Astrocyte of the cerebellum (primary cell): Measurements from ENCODE around the gene SEPTIN2.

Source experiments
- DNase-seq: peaks from one replicate; pipeline ENCODE4 v3.0.0-alpha.2; 2011; ENCODE audit warnings: low read depth
- H3K4me3 ChIP-seq: 2 replicates; pipeline ENCODE4 v1.5.1; 2011; ENCODE audit warnings: mild to moderate bottlenecking, low read depth, low read length, moderate library complexity
- in situ Hi-C: cut with HindIII; loops from 2 replicates; pipeline ENCODE4 v1.10.0; 2017; ENCODE audit warnings: low sequenced_read_pairs
- TF ChIP-seq, protein P1 (sequence below): IDR thresholded peaks from 2 replicates; pipeline ENCODE4 v1.5.1; 2012; ENCODE audit warnings: low read length, low read depth, moderate library complexity, mild to moderate bottlenecking; ENCODE audit errors: missing control alignments

Gene SEPTIN2

DNA sequence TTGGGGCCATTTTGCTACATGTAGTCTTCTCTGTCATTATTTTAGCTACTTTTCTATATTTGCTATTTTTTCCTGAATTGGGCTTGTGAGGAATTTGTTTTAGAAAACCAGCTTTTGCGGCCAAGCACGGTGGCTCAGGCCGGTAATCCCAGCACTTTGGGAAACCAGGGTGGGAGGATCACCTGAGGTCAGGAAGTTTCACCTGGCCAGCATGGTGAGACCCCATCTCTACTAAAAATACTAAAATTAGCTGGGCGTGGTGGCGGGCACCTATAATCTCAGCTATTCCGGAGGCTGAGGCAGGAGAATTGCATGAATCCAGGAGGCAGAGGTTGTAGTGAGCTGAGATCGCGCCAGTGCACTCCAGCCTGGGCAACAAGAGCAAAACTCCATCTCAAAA, 4.7 kb downstream of the SEPTIN2 start:
- no peak for DNase-seq
- TF ChIP-seq, protein P1, sequence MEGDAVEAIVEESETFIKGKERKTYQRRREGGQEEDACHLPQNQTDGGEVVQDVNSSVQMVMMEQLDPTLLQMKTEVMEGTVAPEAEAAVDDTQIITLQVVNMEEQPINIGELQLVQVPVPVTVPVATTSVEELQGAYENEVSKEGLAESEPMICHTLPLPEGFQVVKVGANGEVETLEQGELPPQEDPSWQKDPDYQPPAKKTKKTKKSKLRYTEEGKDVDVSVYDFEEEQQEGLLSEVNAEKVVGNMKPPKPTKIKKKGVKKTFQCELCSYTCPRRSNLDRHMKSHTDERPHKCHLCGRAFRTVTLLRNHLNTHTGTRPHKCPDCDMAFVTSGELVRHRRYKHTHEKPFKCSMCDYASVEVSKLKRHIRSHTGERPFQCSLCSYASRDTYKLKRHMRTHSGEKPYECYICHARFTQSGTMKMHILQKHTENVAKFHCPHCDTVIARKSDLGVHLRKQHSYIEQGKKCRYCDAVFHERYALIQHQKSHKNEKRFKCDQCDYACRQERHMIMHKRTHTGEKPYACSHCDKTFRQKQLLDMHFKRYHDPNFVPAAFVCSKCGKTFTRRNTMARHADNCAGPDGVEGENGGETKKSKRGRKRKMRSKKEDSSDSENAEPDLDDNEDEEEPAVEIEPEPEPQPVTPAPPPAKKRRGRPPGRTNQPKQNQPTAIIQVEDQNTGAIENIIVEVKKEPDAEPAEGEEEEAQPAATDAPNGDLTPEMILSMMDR, result no peak
- in situ Hi-C loops, result no loop called here
- no peak overlapping the region for H3K4me3 ChIP-seq

DNA sequence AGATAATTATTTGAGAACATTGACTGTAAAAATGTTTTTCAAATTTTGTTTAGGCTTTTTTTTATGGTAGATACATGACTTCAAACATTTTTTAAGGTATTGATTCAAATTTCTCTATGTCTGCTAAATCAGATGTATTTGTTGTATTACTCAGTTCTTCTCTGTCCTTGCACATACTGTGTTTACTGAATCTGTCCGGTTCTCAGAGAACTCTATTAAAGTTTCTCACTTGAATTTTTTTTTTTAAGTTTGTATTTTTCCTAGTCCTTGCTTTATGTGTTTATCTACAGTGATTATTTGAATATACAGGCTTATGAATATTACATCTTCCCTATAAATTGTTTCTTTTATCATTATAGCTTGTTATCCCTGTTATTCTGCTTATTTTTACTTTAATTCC, 5.3 kb downstream of the SEPTIN2 start:
- in situ Hi-C loops, result no loop called here
- DNase-seq, result no peak
- TF ChIP-seq, protein P1, result no peak
- H3K4me3 ChIP-seq, result no peak overlapping the region

DNA sequence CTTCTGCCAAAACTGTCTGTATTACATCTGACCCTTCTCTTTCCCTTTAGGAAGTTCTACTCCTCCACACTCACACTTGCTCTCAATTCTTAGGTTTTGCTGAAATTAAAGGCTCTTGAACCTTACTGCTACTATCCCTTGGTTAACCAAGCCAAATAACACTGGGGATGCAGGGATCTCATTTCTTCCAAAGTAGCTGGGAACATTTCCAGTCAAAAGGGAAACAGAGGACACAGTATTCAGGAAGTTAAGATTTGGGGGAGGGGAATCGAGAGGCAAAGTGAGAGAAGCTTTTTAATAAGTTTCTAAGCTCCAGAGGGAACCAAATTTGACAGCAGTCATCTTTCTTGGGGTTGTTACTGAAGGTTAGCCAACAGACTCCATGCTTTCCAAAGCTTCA, 6.2 kb downstream of the SEPTIN2 start:
- no peak for DNase-seq
- TF ChIP-seq, protein P1, result no peak
- no peak overlapping the region for H3K4me3 ChIP-seq
- in situ Hi-C loops, result no loop called here

DNA sequence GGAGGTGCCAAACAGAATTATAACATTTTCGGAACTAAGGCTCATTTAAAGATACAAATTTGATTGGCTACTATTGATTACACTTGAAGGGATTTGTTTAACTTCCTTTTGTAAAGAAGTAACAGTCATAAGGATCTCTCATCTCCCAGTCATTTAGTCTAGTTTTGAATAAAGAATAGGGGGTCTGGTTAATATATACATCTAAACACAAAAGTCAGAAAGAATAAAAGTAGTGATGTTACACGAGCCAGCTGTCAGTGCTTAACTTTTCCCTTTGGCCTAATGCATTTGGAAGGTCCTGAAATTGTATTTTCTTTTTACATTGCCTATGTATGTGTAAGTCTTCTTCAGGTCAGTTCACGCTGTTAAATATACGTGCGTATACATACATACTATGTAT, 8.1 kb downstream of the SEPTIN2 start:
- in situ Hi-C loops, result no loop called here
- TF ChIP-seq, protein P1, result no peak

DNA sequence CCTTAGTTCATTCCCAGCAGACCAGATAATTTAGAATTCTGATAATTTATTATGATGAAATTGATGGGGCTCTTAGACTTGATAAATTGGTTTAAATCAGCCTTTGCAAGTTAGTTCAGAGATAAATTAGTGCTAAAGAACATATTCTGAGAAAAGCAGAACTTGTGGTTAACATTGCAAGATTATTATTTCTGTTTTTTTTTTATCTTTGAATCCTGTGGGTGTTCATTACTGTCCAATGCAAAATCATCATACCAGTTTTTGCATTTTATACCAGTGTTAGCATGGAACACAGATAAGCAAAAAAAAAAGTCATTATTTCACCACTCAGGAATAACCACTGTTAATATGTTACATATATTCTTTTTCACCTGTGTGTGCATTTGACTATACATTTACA, 9.1 kb downstream of the SEPTIN2 start:
- TF ChIP-seq, protein P1, result no peak
- no peak overlapping the region for H3K4me3 ChIP-seq
- DNase-seq, result no peak
- in situ Hi-C loops, result no loop called here

More for the DNA sequence above, 8.1 kb downstream of the SEPTIN2 start:
- no peak for DNase-seq
- H3K4me3 ChIP-seq, result no peak overlapping the region

DNA sequence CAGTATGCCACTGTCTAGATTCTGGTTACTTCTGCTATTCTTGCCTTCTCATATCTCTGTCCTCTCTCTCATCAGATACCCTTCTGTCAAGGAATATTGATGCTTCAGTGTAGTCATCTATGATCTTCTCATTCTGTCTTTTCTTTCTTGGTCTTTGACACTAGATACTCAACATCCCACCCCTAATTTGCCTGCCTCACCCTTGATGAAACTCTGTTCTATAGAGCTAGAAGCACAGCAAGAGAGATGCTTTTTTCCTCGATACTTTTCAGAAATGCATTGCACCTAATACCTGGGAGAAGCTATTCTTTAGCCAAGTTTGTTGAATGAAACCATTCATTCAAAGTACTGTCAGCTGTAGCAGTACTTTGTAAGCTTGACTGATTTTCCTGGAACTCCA, 9.5 kb downstream of the SEPTIN2 start:
- no peak overlapping the region for H3K4me3 ChIP-seq
- TF ChIP-seq, protein P1, result no peak
- DNase-seq, result no peak
- in situ Hi-C loops, result no loop called here
